H1 (cell line): Measurements from ENCODE around the gene GALNT2. TPM values are rescaled to one million over a fixed set of nuclear protein-coding genes. Genes with fewer than 3 reads are reported as not detected.

Experiments
- CTCF ChIA-PET: fragments of 300-600 bp; sonication (Branson Sonifier 250); formaldehyde crosslinking; loops from one replicate; lab custom pipeline; 2021; ENCODE audit not compliant: partially characterized antibody; lab: Charles Lee
- POLR2A ChIA-PET: fragments of 300-600 bp; sonication (Branson Sonifier 250); formaldehyde crosslinking; loops from one replicate; lab custom pipeline; 2021; ENCODE audit warnings: inconsistent platforms; ENCODE audit not compliant: partially characterized antibody; lab: Charles Lee
- DNase-seq, 2 experiments: peaks; one replicate each; pipeline versions ENCODE4 v3.0.0 to v3.0.0-alpha.2; 2010 to 2022; ENCODE audit warnings: low spot score in 2 of 2, low read depth in 1 of 2, mixed read lengths in 1 of 2
- FAIRE-seq: peaks from 2 replicates; lab custom pipeline; 2011; peaks lifted over from hg19 to GRCh38; lab: Jason Lieb, UNC
- H2AFZ ChIP-seq: 2 replicates; pipeline ENCODE4 v1.8.1; 2012; ENCODE audit warnings: low read length, inconsistent platforms
- H2AK5ac ChIP-seq: 2 replicates; pipeline ENCODE4 v1.6.1; 2013; ENCODE audit warnings: low read depth, low read length
- H2BK120ac ChIP-seq: replicated peaks from 2 replicates; pipeline ENCODE3; 2013; ENCODE audit warnings: low read depth, low read length, inconsistent platforms
- H2BK12ac ChIP-seq: 2 replicates; pipeline ENCODE4 v1.6.1; 2013; ENCODE audit warnings: low read depth, low read length
- H2BK15ac ChIP-seq: 2 replicates; pipeline ENCODE4 v1.6.1; 2013; ENCODE audit warnings: low read length
- H2BK20ac ChIP-seq: 2 replicates; pipeline ENCODE4 v1.6.1; 2013; ENCODE audit warnings: low read length
- H2BK5ac ChIP-seq: 2 replicates; pipeline ENCODE4 v1.6.1; 2013; ENCODE audit warnings: low read depth, low read length
- H3K14ac ChIP-seq: 2 replicates; pipeline ENCODE4 v1.6.1; 2013; ENCODE audit warnings: inconsistent platforms; ENCODE audit not compliant: insufficient read length
- H3K18ac ChIP-seq: 2 replicates; pipeline ENCODE4 v1.6.1; 2013; ENCODE audit warnings: low read length; ENCODE audit errors: extremely low read depth
- H3K23ac ChIP-seq: 2 replicates; pipeline ENCODE4 v1.6.1; 2013; ENCODE audit warnings: inconsistent platforms; ENCODE audit not compliant: insufficient read length
- H3K23me2 ChIP-seq: 2 replicates; pipeline ENCODE4 v1.6.1; 2013; ENCODE audit warnings: low read depth, low read length
- H3K27ac ChIP-seq: 2 replicates; pipeline ENCODE4 v1.6.1; 2011; ENCODE audit warnings: low read depth, low read length, inconsistent platforms
- H3K27me3 ChIP-seq, 4 experiments: replicated peaks in 1 of 4; 1 replicate in 1 of 4; 2 replicates in 3 of 4; pipeline versions ENCODE4 v1.6.1 to v1.8.1; 2011 to 2013; ENCODE audit warnings: low read length in 3 of 4, mild to moderate bottlenecking in 3 of 4, inconsistent platforms in 2 of 4, mixed read lengths in 2 of 4, moderate library complexity in 1 of 4; ENCODE audit not compliant: control insufficient read depth in 3 of 4, insufficient read depth in 3 of 4; ENCODE audit errors: extremely low read depth in 1 of 4
- H3K36me3 ChIP-seq, 4 experiments: 2 replicates each; pipeline versions ENCODE4 v1.6.1 to v1.8.1; 2011 to 2013; ENCODE audit warnings: mild to moderate bottlenecking in 4 of 4, low read length in 3 of 4, moderate library complexity in 2 of 4, control low read depth in 1 of 4, inconsistent platforms in 1 of 4; ENCODE audit not compliant: insufficient read depth in 4 of 4, control insufficient read depth in 2 of 4
- H3K4ac ChIP-seq: replicated peaks from 2 replicates; pipeline ENCODE3; 2013; ENCODE audit warnings: low read length, low read depth, mixed read lengths, inconsistent platforms; ENCODE audit not compliant: insufficient read length
- H3K4me1 ChIP-seq, 4 experiments: replicated peaks in 1 of 4; 1 replicate in 1 of 4; 2 replicates in 3 of 4; pipeline versions ENCODE4 v1.6.1 to v1.8.1; 2011 to 2013; ENCODE audit warnings: low read length in 3 of 4, inconsistent platforms in 2 of 4, mixed read lengths in 1 of 4; ENCODE audit not compliant: insufficient read depth in 4 of 4, control insufficient read depth in 3 of 4
- H3K4me2 ChIP-seq, 2 experiments: 2 replicates each; pipeline versions ENCODE4 v1.6.1 to v1.8.1; 2011 to 2013; ENCODE audit warnings: low read depth in 2 of 2, low read length in 2 of 2, control low read depth in 1 of 2, inconsistent platforms in 1 of 2, mild to moderate bottlenecking in 1 of 2; ENCODE audit not compliant: insufficient read depth in 1 of 2
- H3K4me3 ChIP-seq, 4 experiments: fragments of 200-600, 300-600 bp in 1 of 4; sonication (generic), shearing (Covaris generic), sonication (Bioruptor Twin) in 1 of 4; 2 replicates each; pipeline versions ENCODE4 v1.5.1 to v1.8.1; 2011 to 2016; ENCODE audit warnings: low read length in 4 of 4, low read depth in 3 of 4, control low read depth in 2 of 4, inconsistent platforms in 2 of 4, mild to moderate bottlenecking in 2 of 4, mixed read lengths in 1 of 4, moderate library complexity in 1 of 4; ENCODE audit not compliant: insufficient read depth in 2 of 4; ENCODE audit errors: extremely low read depth in 1 of 4
- H3K56ac ChIP-seq: replicated peaks from 2 replicates; pipeline ENCODE3; 2013; ENCODE audit warnings: low read depth, mild to moderate bottlenecking, mixed read lengths, low read length, inconsistent platforms; ENCODE audit not compliant: insufficient read length
- H3K79me1 ChIP-seq: 2 replicates; pipeline ENCODE4 v1.6.1; 2013; ENCODE audit warnings: low read depth, low read length, control low read depth
- H3K79me2 ChIP-seq, 2 experiments: 2 replicates each; pipeline versions ENCODE4 v1.6.1 to v1.8.1; 2012 to 2013; ENCODE audit warnings: low read length in 2 of 2, mild to moderate bottlenecking in 2 of 2, inconsistent platforms in 1 of 2; ENCODE audit not compliant: insufficient read depth in 2 of 2, control insufficient read depth in 1 of 2
- H3K9ac ChIP-seq, 4 experiments: replicated peaks in 1 of 4; 1 replicate in 1 of 4; 2 replicates in 3 of 4; pipeline versions ENCODE4 v1.6.1 to v1.8.1; 2011 to 2013; ENCODE audit warnings: low read depth in 3 of 4, low read length in 3 of 4, control low read depth in 2 of 4, mild to moderate bottlenecking in 2 of 4, moderate library complexity in 2 of 4, inconsistent platforms in 1 of 4; ENCODE audit errors: extremely low read depth in 1 of 4
- H3K9me3 ChIP-seq, 2 experiments: 2 replicates each; pipeline versions ENCODE4 v1.6.1 to v1.8.1; 2012 to 2013; ENCODE audit warnings: mild to moderate bottlenecking in 2 of 2, moderate library complexity in 2 of 2, control low read depth in 1 of 2, inconsistent platforms in 1 of 2, low read depth in 1 of 2, low read length in 1 of 2, mixed read lengths in 1 of 2; ENCODE audit not compliant: insufficient read depth in 2 of 2
- H4K20me1 ChIP-seq, 2 experiments: replicated peaks in 1 of 2; 2 replicates each; pipeline versions ENCODE3 to v1.8.1; 2011 to 2013; ENCODE audit warnings: inconsistent platforms in 2 of 2, low read length in 2 of 2, mild to moderate bottlenecking in 1 of 2; ENCODE audit not compliant: insufficient read depth in 2 of 2, control insufficient read depth in 1 of 2
- H4K5ac ChIP-seq: 2 replicates; pipeline ENCODE4 v1.6.1; 2013; ENCODE audit warnings: low read length, low read depth, mixed read lengths, inconsistent platforms; ENCODE audit not compliant: insufficient read length
- H4K8ac ChIP-seq: 2 replicates; pipeline ENCODE4 v1.8.0; 2013; ENCODE audit warnings: mild to moderate bottlenecking, moderate library complexity, low read length, inconsistent platforms; ENCODE audit not compliant: insufficient read depth; ENCODE audit errors: extremely low read depth
- H4K91ac ChIP-seq: replicated peaks from 2 replicates; pipeline ENCODE3; 2013; ENCODE audit warnings: low read length, mixed read lengths, inconsistent platforms; ENCODE audit not compliant: insufficient read length
- ASH2L ChIP-seq: fragments of 200-600, 300-600 bp; sonication (generic); IDR thresholded peaks from one replicate; pipeline ENCODE4 v1.7.1; 2017; ENCODE audit warnings: low read length
- BACH1 ChIP-seq: IDR thresholded peaks from 2 replicates; pipeline ENCODE4 v1.6.1; 2012; ENCODE audit warnings: low read length, improper control_type of control experiment
- BRCA1 ChIP-seq: IDR thresholded peaks from 2 replicates; pipeline ENCODE4 v1.6.1; 2012; ENCODE audit warnings: low read depth, low read length, improper control_type of control experiment
- CBX5 ChIP-seq: fragments of 300-800, 300-1000 bp; sonication (generic); IDR thresholded peaks from 2 replicates; pipeline ENCODE4 v1.7.1; 2016; ENCODE audit warnings: antibody characterized with exemption, low read length, low read depth
- CHD1 ChIP-seq: IDR thresholded peaks from 2 replicates; pipeline ENCODE4 v1.6.1; 2012; ENCODE audit warnings: low read depth, low read length, improper control_type of control experiment
- CREB1 ChIP-seq: IDR thresholded peaks from 2 replicates; pipeline ENCODE4 v1.6.1; 2012; ENCODE audit warnings: inconsistent platforms
- GTF2F1 ChIP-seq: IDR thresholded peaks from 2 replicates; pipeline ENCODE4 v1.6.1; 2012; ENCODE audit warnings: low read depth, low read length, improper control_type of control experiment, borderline replicate concordance
- KDM1A ChIP-seq: fragments of 200-600, 300-600 bp; sonication (generic); IDR thresholded peaks from 2 replicates; pipeline ENCODE4 v1.7.1; 2016; ENCODE audit warnings: mild to moderate bottlenecking, low read length, borderline replicate concordance
- MAFK ChIP-seq: IDR thresholded peaks from 2 replicates; pipeline ENCODE4 v1.6.1; 2012; ENCODE audit warnings: low read depth, mild to moderate bottlenecking, improper control_type of control experiment, low read length
- PHF8 ChIP-seq: fragments of 200-600 bp; sonication (generic); conservative IDR thresholded peaks from 2 replicates; pipeline ENCODE4 v1.7.1; 2012; ENCODE audit warnings: low read depth, mild to moderate bottlenecking, inconsistent platforms, low read length, moderate library complexity
- POLR2A ChIP-seq, 2 experiments: IDR thresholded peaks; 1 replicate in 1 of 2; 2 replicates in 1 of 2; pipeline ENCODE4 v1.6.1; 2011; ENCODE audit warnings: low read depth in 2 of 2, low read length in 2 of 2, mild to moderate bottlenecking in 2 of 2; ENCODE audit errors: control extremely low read depth in 1 of 2
- SUZ12 ChIP-seq: fragments of 200-600 bp; sonication (generic); IDR thresholded peaks from 2 replicates; pipeline ENCODE4 v1.6.1; 2012; ENCODE audit warnings: mild to moderate bottlenecking, inconsistent platforms, low read length, moderate library complexity, mixed read lengths
- TBP ChIP-seq: IDR thresholded peaks from 2 replicates; pipeline ENCODE4 v1.6.1; 2011; ENCODE audit warnings: low read depth, low read length, improper control_type of control experiment
- WGBS, 2 experiments: shearing (Covaris generic) in 1 of 2; methylation state at CpG; one replicate each; pipeline versions ENCODE4 v1.1.6 to v1.1.7; 2013 to 2015; ENCODE audit warnings: low lambda C conversion rate in 2 of 2, mixed read lengths in 2 of 2, inconsistent platforms in 1 of 2, low coverage in 1 of 2, missing lambda C conversion rate in 1 of 2; ENCODE audit not compliant: insufficient replicate concordance in 2 of 2, insufficient coverage in 1 of 2, insufficient read length in 1 of 2; ENCODE audit errors: extremely low coverage in 1 of 2, missing lambda C conversion rate in 1 of 2; 5-methylcytosine and 5-hydroxymethylcytosine counted together
- polyA plus RNA-seq, 7 experiments: library from polyadenylated mRNA; depleted of rRNA in 3 of 7; stranded (reverse) in 5 of 7; unstranded in 2 of 7; fragments of >200 nt in 5 of 7; fragments of 200-250 nt in 2 of 7; gene quantifications; 1 replicate in 5 of 7; 2 replicates in 1 of 7; 4 replicates in 1 of 7; pipeline versions ENCODE4 v1.2.1 to v1.2.3, GENCODE V29; 2011 to 2013; ENCODE audit warnings: missing spikeins in 2 of 7, mixed read lengths in 2 of 7
- total RNA-seq: library from RNA; stranded (reverse); fragmentation: NEBNext Ultra II Directional; extraction: Animal tissue kit (Norgen Biotek cat#: 25700); gene quantifications from 2 replicates; pipeline ENCODE4 v1.2.1, GENCODE V29; 2021
- TF ChIP-seq, protein P1 (sequence below): IDR thresholded peaks from 2 replicates; pipeline ENCODE4 v1.6.1; 2012; ENCODE audit warnings: inconsistent platforms

The GALNT2 gene
- total and polyA plus RNA-seq, 2 of the 8 experiments (the other 6 are each of a cell fraction or from before 2014, with no cell fraction given) = 34.5 to 75.3 TPM

DNA sequence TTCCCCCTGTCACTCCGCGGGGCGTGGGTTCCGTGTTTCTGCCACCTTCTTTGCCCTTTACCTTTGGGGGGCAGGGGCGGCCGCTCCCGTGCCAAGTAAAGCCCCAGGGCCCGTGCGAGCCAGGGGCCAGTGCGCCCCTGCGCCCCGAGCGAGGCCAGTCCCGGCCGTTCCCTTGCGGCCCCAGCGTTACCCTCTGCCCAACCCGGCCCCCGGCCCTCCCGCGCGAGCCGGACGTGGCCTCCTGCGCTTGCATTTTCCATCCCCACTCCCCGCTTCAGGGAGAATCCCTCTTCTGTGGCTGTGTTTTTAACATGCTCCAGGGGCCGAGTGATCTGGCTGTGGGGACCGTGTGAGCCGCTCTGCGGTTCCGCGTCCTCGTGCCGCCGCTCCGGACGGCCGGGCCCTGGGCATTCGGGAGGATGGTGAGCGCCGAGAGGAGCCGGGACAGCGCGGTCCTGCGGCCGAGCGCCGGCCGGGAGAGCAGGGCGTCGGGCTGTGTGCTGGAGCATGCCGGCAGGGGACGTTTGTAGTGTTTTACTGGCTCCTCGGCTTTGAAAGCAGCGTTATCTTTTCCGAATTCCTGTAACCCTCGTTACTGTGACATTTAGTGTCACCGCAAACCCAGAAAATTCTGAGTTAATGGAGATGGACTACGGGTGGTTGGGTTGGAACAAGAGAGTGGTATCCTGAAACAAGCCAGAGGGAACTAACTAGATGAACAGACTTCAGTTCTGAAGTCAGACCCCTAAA, 1.0 kb downstream of the GALNT2 start:
- H2AFZ ChIP-seq = no peak overlapping the region
- ChIA-PET POLR2A (no interaction called here), CTCF (no interaction called here)
- H4K8ac ChIP-seq = no peak overlapping the region
- peak overlapping the region; percentile 60 to 91 (median 76) for H3K4me3 ChIP-seq
- peaks cover 8 to 18% of the 10 kb centered on the region in 2 experiments for H4K20me1 ChIP-seq
- no peak overlapping the region for H2BK20ac ChIP-seq
- H3K23ac ChIP-seq = no peak overlapping the region
- no peak overlapping the region for H3K14ac ChIP-seq
- FAIRE-seq (no peak), DNase-seq (peak in 1 of 2 experiments; percentile 75)
- H3K4ac ChIP-seq = no peak overlapping the region
- no peak overlapping the region for H3K27ac ChIP-seq
- 3% methylated on average over 53 of the region's 59 CpGs; no CpG with 5 or more reads in 1 of the 2 experiments for WGBS, 2 experiments
- H4K91ac ChIP-seq = no peak overlapping the region
- H3K9ac ChIP-seq = peak overlapping the region; percentile 35 to 83 (median 58); a peak in 6 of 7 replicates
- H3K23me2 ChIP-seq = peaks cover 8% of the 10 kb centered on the region; the same call in 1 of the 2 replicates
- peaks cover 0 to 7% (median 0%) of the 10 kb centered on the region in 4 experiments; a peak in 2 of 7 replicates for H3K27me3 ChIP-seq
- peaks cover 12 to 50% of the 10 kb centered on the region in 2 experiments for H3K79me2 ChIP-seq
- peak overlapping the region; percentile 60; the same call in 1 of the 2 replicates for H3K18ac ChIP-seq
- peaks cover 11% of the 10 kb centered on the region; the same call in 1 of the 2 replicates for H3K79me1 ChIP-seq
- no peak overlapping the region for H2BK120ac ChIP-seq
- H3K56ac ChIP-seq = no peak overlapping the region
- no peak overlapping the region for H2AK5ac ChIP-seq
- H3K9me3 ChIP-seq = no peaks in the 10 kb centered on the region
- H3K36me3 ChIP-seq = no peaks in the 10 kb centered on the region
- no peak overlapping the region for H2BK12ac ChIP-seq
- H2BK15ac ChIP-seq = no peak overlapping the region
- peak overlapping the region; percentile 82 to 83 for H3K4me2 ChIP-seq
- H3K4me1 ChIP-seq = peaks cover 4 to 10% (median 7%) of the 10 kb centered on the region in 4 experiments; a peak in 4 of 7 replicates
- no peak overlapping the region for H2BK5ac ChIP-seq
- H4K5ac ChIP-seq = no peak overlapping the region
- TF ChIP-seq, protein P1, sequence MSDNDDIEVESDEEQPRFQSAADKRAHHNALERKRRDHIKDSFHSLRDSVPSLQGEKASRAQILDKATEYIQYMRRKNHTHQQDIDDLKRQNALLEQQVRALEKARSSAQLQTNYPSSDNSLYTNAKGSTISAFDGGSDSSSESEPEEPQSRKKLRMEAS = no peak
- TF ChIP-seq PHF8 (no peak), BRCA1 (no peak), KDM1A (no peak), CREB1 (no peak), GTF2F1 (no peak), ASH2L (peak; percentile 86), CHD1 (no peak), TBP (peak; percentile 93), MAFK (no peak), POLR2A (IDR thresholded peaks at IDR 0.05; ENCODE audit: control extremely low read depth in 1 of 2, low read depth in 2 of 2, low read length in 2 of 2) (no peak), CBX5 (no peak), SUZ12 (0 out of 2 replicates have a peak, but pooled peaks have one; percentile 17), BACH1 (no peak)
